HG03139 (cell line): ENCODE measurements around the gene FAM171A2.

Source experiments
- ATAC-seq: cut with Tn5 transposase; IDR thresholded peaks from one replicate; pipeline ENCODE4 v1.9.1; 2021; ENCODE audit not compliant: unreplicated experiment

Gene FAM171A2

DNA sequence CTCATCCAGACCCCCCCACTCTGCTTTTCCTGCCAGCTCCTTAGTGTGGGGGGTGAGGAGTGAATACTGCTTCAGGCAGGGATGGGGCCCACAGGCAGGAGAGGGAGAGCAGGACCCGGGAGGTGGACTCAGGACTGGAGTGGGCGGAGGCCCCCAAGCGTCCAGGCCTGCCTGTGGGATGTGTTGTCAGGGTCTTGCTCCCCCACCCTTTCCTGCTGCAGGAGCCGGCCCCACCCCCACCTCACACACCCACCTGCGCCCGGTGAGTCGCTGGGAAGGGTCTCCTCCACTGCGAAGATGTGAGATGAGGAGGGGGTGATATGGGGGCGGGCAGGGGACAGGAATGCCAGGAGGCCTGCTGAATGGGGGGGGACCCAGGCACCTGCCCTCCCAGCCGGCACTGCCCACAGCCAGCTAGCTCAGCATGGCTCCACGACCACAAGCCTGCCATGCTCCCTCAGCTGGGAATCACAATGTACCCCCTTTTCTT lies 1.1 kb downstream of the FAM171A2 start:
- no peak for ATAC-seq

DNA sequence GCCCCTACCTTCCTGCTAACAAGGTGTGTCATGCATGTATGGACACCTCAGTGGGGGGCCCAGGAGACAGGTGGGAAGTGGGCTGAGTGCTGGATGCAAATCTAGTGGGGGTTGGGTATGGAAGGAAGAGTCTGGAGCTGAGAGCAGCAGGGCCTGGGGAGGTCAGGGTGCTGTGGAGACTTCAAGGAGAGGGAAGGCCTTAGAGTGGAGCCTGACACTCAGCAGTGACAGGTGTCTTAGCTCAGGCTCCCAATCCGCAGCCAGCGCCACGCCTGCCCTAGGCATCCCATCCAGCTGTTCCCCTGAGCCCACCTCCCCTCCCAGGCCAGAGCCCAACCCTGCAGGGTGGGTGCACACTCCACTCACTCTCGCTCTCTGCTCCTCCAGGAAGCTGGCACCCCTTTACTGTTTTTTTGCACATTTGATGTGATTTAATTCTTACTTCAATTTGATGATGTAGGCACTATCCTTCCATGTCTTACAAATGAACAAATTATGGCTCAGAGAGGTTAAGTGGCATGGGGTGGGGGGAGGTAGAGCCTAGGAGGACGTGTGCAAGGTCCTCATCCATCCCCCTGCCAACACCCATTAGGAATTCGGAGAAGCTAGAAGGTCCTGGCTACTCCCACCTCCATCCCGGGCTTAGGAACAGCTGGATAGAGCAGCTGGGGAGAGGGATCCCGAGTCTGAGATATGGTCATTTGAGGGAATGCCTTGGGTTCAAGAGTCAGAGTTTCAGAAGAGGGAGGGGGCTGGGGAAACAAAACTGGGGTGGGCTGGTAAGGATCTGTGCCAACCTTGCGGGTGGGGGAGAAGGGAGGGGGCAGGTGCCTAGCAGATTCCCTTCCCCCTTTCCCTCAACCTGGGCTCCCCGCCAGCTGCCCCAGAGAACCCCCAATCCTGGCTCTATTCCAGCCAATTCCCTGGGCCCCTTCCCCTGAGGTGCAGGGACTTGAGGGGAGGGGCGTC lies 2.1 kb downstream of the FAM171A2 start:
- ATAC-seq, result no peak

DNA sequence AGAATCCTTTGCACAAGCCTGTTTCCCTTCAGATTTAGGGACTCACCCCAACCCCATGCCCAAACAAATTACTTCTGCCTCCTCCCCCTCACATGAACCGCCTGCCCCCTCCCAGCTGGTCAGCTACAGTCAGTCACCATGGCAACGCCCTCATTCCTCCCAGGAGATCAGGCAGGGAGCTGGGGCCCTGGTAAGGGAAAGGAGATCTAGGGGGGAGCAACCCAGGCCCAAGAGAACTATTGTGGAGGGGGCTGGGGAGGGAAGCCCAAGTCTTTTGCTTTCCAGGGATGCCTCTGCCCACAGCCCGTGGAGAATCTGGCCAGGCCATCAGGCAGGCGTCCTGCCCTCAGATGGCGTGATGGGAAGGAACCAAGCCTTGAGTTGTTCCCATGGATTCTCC lies 2.8 kb downstream of the FAM171A2 start:
- ATAC-seq, result no peak

DNA sequence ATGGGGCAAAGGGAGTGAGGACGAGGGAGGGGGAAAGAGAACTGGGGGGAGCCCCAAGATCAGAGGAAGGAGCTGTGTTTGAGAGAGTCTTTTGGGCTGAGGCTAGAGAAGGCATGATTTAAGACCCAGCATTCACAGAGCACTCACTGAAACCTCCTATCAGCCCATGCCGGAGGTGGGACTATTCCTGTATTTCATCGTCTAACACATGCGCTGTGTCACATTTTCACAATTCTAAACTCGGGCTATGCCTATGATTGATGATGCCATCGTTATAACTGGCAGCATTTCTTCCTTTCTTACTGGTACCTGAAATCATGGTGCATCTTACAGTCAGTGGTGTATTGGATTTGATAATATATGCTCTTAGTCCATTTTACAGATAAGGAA lies 3.5 kb downstream of the FAM171A2 start:
- ATAC-seq, result no peak

DNA sequence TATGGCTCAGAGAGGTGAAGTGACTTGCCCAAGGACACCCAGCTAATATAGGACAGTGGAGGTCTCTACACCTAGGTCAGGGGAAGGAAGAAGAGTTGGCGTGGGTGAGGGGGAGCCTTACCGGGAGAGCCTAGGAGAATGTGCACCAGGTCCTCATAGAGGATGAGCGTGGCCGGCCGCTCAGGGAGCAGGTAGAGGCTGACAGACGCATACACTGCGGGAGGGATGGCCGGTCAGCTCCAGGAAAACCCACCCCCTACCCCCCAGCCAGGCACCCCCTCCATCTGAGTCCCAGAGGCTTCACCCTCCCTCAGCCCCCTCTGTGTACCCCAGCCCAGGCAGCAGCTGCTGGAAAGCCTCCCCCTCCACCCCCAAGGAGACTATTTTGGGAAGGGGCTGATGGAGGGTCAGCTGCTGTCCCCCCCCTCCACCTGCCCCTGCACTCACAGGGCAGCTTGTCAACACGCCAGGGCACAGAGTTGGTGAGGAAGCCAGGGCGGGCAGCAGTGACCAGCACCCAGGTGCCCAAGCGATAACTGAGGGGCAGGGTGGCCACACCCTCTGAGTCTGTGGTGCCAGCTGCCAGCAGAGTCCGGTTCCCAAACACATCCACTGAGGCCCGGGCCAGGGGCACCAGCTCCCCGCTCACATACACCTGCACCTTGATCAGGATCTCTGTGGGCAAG lies 4.1 kb downstream of the FAM171A2 start:
- no peak for ATAC-seq

DNA sequence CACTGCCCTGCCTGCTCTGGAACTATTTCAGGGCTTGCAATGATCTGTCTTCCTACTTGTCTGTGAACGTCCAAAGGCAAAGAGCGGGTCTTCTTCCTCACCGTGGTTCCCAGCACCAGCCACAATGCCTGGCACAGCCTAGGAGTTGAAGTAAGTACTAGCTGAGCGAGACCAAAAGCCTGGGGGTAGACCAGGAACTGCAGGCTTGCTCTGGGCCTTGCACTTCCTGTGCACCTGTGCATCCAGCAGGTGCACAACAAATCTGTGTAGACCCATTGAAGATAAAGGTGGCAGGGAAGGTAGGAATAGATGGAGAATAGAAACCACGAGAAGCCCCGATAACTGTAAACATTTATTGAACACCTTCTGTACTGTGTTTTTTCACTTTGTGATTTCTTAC lies 4.6 kb downstream of the FAM171A2 start:
- no peak for ATAC-seq

DNA sequence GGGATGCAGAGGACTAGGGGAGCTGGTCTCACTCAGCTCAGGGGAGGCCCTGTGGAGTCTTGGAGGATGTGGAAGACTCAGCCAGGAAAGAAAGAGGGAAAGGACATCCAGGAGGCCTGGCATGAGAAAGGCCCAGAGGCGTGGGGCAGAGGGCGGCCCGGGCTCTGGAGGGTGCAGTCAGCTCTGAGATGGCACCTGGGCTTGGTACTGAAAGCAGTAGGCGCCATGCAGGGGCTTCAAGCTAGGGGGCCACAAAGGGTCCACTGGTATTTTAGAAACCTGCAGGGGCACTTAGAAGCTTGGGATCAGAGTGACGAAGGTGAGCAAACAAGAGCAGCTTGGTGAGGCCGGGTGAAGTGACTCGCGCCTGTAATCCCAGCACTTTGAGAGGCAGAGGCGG lies 5.6 kb downstream of the FAM171A2 start:
- ATAC-seq, result no peak

DNA sequence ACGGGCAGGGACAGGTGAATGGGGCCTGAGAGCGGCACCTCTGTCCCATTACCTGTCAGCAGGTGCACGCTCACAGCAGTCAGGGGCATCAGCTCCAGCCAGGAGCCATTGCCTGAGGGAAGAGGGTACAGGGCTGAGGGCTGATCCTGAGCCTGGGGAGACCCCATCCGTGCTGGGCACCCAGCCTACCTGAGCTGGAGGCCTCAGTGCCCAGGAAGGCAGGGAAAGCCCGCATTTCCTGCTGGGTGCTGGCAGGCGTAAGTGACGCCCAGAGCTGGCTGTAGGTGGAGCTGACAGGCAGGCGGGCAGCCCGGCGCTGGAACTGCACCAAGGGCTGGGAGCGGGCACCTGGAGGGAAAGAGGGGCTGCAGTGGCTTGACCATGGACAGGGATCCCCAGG lies 7.4 kb downstream of the FAM171A2 start:
- no peak for ATAC-seq

DNA sequence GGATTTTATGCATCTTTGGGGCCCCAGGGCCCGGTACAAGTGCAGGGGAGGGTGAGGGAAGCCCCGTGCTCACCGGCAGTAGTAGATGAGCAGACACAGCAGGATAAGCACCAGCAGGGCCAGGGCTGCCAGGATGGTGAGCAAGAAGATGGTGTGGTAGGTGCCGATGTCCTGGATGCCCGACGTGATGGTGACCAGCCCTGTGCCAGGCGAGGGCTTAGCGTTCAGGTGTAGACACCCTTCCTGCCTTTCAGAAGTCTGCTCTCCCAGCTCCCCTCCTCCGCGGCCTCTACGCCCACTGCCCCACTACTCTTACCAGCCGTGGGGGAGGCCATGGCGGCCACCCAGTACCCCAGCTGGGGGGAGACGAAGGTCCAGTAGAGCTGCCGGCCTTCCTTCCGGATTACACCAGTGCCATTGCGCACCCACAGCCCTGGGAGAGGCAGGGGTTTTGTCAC lies 8.0 kb downstream of the FAM171A2 start:
- ATAC-seq, result no peak

DNA sequence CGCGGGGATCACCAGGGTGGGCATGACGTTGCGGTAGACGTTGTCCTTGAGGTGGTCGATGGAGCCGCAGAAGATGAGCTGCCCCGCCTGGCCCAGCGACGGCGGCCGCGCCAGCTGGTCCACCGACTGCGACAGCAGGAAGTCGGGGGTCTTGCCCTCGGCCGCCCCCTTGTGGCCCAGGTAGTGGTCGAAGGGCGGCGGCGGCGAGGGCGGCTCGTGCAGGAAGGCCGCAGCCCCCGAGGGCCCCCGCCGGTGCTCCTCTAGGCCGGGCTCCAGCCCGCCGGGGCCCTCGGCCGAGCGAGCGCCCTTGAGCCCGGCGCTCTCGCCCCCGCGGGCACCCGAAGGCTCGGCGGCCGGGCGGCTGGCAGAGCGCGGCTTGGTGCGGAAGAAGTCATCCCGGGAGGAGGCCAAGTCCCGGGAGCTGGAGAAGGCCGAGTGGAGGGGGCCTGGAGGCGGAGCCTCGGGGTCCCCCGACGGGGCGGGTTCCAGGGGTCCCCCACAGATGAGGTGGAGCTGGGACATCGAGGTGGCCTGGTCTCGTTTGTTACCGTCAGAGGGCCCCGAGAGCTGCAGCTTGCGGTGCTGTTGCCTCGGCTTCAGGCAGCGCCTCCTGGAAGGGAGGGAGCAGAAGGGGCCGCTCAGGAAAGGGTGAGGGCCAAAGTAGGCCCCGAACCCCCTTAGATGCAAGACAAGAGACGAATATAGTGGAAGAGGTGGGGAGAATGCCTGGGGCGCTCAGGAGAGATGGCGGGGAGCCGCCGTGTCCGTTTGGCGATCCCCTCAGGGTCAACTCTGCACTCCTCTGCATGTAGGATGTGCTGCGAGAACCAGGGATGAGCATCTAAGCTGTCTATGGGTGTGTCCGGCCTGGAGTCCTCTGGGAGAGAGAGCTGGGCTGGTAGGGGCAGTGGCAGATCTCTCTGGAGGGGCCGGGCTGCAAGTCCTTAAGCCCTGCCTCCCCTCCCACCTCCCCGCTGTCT lies 8.8 kb downstream of the FAM171A2 start:
- ATAC-seq, result no peak

DNA sequence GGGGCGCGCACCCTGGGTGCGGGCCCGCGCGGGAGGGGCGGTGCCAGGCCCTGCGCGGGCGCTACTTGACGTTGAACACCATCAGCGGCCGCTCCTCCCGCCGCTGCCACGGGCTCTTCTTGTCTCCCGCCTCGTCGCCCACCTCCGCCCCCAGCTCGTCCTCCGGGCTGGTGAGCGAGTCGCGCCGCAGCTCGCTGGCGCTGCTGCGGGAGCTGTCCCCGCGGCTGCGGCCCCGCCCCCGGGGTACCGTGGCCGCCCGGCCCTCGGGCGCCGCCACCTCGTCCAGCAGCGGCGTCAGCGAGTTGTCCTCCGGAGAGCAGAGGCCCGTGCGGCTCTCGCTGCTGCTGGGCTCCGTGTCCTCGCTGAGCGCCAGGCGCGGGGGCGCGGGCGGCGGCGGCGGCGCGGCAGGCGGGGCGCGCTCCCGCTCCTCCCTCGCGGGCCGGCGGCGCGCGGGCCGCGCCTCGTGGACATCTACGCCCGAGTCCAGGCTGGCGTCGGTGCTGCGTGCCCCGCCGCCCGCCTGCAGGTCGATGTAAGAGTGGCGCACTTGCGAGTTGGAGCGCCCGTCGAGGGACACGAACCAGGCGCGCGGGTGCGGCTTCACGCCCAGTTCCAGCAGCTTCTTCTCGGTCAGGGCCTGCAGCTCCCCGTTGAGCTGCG lies 9.9 kb downstream of the FAM171A2 start:
- ATAC-seq, result no peak

DNA sequence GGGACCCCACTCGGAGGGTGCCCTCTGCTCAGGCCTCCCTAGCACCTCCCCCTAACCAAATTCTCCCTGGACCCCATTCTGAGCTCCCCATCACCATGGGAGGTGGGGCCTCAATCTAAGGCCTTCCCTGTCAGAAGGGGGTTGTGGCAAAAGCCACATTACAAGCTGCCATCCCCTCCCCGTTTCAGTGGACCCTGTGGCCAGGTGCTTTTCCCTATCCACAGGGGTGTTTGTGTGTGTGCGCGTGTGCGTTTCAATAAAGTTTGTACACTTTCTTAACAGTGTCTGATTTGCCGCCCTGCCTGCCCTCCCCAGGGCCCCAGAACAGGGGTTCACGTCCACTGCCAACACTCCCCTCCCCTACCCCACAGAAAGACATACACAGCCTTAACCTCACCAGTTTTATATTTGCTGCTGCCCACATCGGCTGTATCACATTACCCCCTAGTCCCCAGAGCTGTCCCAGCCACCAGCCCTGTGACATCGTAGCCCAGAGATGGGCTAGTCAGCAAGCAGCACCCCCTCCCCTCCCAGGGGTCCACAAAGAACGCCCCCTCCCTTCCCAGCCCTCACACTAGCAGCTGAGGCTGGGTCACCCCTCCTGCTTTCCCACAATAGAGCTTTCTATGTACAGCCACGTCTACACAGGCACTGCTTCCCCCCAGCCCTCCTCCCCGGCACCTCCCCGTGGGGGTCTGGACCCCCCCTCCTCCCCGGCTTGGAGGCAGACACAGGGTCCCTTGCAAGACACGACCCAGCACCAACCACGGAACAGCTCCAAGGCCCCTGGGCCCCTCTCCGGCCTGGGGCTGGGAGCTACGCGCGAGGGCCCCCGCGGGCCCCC lies 10.6 kb downstream of the FAM171A2 start:
- no peak for ATAC-seq

DNA sequence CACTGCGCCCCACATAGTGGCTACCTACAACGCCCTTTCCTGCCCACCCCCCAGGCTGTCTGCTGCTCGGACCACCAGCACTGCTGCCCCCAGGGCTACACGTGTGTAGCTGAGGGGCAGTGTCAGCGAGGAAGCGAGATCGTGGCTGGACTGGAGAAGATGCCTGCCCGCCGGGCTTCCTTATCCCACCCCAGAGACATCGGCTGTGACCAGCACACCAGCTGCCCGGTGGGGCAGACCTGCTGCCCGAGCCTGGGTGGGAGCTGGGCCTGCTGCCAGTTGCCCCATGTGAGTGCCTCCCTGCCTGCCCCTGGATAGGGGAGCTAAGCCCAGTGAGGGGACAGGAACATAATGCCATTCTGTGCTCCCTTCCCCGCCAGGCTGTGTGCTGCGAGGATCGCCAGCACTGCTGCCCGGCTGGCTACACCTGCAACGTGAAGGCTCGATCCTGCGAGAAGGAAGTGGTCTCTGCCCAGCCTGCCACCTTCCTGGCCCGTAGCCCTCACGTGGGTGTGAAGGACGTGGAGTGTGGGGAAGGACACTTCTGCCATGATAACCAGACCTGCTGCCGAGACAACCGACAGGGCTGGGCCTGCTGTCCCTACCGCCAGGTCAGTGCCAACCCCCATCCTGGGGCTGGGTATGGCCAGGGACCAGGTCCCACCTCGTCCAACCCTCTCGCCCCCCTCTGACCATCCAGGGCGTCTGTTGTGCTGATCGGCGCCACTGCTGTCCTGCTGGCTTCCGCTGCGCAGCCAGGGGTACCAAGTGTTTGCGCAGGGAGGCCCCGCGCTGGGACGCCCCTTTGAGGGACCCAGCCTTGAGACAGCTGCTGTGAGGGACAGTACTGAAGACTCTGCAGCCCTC lies 11.5 kb downstream of the FAM171A2 start:
- no peak for ATAC-seq

DNA sequence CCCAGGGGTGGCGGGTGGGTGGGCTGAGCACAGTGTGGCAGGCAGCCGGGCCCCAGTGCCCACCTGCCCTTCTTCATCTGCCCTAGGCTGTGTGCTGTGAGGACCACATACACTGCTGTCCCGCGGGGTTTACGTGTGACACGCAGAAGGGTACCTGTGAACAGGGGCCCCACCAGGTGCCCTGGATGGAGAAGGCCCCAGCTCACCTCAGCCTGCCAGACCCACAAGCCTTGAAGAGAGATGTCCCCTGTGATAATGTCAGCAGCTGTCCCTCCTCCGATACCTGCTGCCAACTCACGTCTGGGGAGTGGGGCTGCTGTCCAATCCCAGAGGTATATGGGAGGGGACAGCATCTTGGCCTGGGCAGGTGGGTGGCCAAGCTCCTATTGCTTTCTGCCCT lies 12.2 kb downstream of the FAM171A2 start:
- ATAC-seq, result no peak

DNA sequence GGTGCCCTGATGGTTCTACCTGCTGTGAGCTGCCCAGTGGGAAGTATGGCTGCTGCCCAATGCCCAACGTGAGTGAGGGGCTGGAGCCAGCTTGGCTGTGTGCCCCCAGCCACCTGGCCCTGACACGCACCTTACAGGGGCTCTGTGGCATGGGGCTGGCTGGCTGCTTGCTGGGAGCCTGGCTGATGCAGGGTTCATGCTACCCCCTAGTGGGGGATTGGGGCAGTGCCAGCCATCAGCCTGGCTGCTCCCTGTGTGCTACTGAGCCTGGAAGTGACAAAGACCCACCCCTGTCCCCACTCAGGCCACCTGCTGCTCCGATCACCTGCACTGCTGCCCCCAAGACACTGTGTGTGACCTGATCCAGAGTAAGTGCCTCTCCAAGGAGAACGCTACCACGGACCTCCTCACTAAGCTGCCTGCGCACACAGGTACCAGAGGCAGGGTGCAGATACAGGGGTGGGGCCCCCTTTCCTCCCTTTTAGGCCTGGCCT lies 12.9 kb downstream of the FAM171A2 start:
- ATAC-seq, result no peak

DNA sequence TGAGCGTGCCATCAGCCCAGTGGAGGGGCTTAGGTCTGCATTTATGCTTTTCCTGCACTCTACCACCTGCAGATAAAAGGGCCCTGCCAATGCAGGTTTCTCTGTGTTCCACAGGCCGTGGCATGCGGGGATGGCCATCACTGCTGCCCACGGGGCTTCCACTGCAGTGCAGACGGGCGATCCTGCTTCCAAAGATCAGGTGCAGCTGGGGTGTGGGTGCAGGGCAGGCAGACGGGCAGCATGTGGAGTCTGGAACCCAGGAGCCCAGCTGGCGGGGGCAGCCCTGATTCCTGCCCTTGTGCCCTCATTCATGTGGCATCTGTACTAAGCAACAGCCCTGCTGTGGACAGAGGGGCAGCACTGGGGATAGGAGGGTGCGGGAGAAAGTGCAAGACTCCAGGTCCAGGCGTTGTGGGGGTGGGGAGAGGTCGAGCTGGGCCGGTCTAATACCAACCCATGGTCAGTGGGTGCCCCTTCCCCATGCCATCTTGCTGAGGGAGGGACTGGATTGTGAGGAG lies 14.0 kb downstream of the FAM171A2 start:
- no peak for ATAC-seq

DNA sequence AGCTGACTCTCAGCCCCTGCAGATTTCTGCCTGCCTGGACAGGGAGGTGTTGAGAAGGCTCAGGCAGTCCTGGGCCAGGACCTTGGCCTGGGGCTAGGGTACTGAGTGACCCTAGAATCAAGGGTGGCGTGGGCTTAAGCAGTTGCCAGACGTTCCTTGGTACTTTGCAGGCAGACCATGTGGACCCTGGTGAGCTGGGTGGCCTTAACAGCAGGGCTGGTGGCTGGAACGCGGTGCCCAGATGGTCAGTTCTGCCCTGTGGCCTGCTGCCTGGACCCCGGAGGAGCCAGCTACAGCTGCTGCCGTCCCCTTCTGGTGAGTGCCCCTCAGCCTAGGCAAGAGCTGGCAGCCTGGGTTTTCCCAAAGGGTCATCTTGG lies 14.7 kb downstream of the FAM171A2 start:
- ATAC-seq, result no peak
